ENCODE data around the gene SLC7A8.

GRCh38 chr14:23162800-23163199, 20.7 kb downstream of the SLC7A8 start:
- TF ChIP-seq CTCF (IDR thresholded peaks at IDR 0.05) (no peak), POLR2AphosphoS5 (IDR thresholded peaks at IDR 0.05) (no peak), EP300 (IDR thresholded peaks at IDR 0.05) (no peak)

Data from suprapubic skin (tissue), 4 donors.